A549 (cell line): ENCODE measurements around the gene CDH11. TPM values are rescaled to one million over a fixed set of nuclear protein-coding genes. Genes with fewer than 3 reads are reported as not detected.

ENCODE experiments used
- ATAC-seq, 2 experiments: fragments of 200-7000 bp in 1 of 2; fragments of >200 bp in 1 of 2; cut with Nextera tagmentation in 1 of 2; cut with Tn5 transposase in 1 of 2; 3 replicates each; pipeline versions ENCODE4 v1.8.0 to v1.9.1; 2018 to 2020; ENCODE audit warnings: mild to moderate bottlenecking in 1 of 2, moderate library complexity in 1 of 2
- CTCF ChIA-PET: fragments of 300-600 bp; sonication (Branson Sonifier 250); formaldehyde crosslinking; extraction: SDS; loops from one replicate; lab custom pipeline; 2021; ENCODE audit warnings: antibody characterized with exemption, inconsistent platforms; lab: Yijun Ruan, JAX
- POLR2A ChIA-PET: fragments of 350-600 bp; formaldehyde crosslinking; extraction: SDS; loops from one replicate; lab custom pipeline; 2021; ENCODE audit warnings: antibody characterized with exemption, inconsistent platforms; lab: Yijun Ruan, JAX
- DNase-seq, 2 experiments: peaks; one replicate each; pipeline versions ENCODE4 v3.0.0 to v3.0.0-alpha.2; 2011 to 2016; ENCODE audit warnings: low read depth in 1 of 2, low spot score in 1 of 2
- FAIRE-seq: peaks from 2 replicates; lab custom pipeline; 2011; peaks lifted over from hg19 to GRCh38; lab: Jason Lieb, UNC
- H3K27ac ChIP-seq, 2 experiments: fragments of >200 bp; sonication (Bioruptor Twin); formaldehyde crosslinking; 3 replicates each; pipeline ENCODE4 v1.5.1; 2016 to 2017
- H3K4me1 ChIP-seq: fragments of >200 bp; sonication (Bioruptor Twin); formaldehyde crosslinking; 3 replicates; pipeline ENCODE4 v1.6.1; 2016
- H3K4me2 ChIP-seq: fragments of >200 bp; sonication (Bioruptor Twin); formaldehyde crosslinking; 3 replicates; pipeline ENCODE4 v1.6.1; 2016
- H3K4me3 ChIP-seq: fragments of >200 bp; sonication (Bioruptor Twin); formaldehyde crosslinking; 3 replicates; pipeline ENCODE4 v1.5.1; 2016
- H3K9me3 ChIP-seq: fragments of >200 bp; sonication (Bioruptor Twin); formaldehyde crosslinking; 3 replicates; pipeline ENCODE4 v1.6.1; 2016
- CBX2 ChIP-seq: fragments of 200-600 bp; sonication (generic); IDR thresholded peaks from 2 replicates; pipeline ENCODE4 v1.6.1; 2016; ENCODE audit warnings: low read depth, mild to moderate bottlenecking, borderline replicate concordance
- CEBPB ChIP-seq, 2 experiments: fragments of >200 bp in 1 of 2; sonication (Bioruptor Twin) in 1 of 2; formaldehyde crosslinking in 1 of 2; IDR thresholded peaks; 2 replicates each; pipeline ENCODE4 v1.6.1; 2012 to 2016
- CHD2 ChIP-seq: fragments of 150-350 bp; IDR thresholded peaks from 2 replicates; pipeline ENCODE4 v1.6.1; 2014; ENCODE audit warnings: low read length; ENCODE audit not compliant: partially characterized antibody
- EHMT2 ChIP-seq: fragments of 200-600 bp; sonication (generic); IDR thresholded peaks from 2 replicates; pipeline ENCODE4 v1.6.1; 2016; ENCODE audit warnings: antibody characterized with exemption, low read depth, mild to moderate bottlenecking, moderate library complexity
- FOSL2 ChIP-seq, 2 experiments: fragments of 450-650 bp in 1 of 2; fragments of >200 bp in 1 of 2; sonication (Bioruptor Twin) in 1 of 2; formaldehyde crosslinking; IDR thresholded peaks; 2 replicates each; pipeline versions ENCODE4 v1.5.0 to v1.6.1; 2016 to 2020; ENCODE audit warnings: mild to moderate bottlenecking in 1 of 2, moderate library complexity in 1 of 2
- HEYL ChIP-seq: fragments of 250-450 bp; sonication (Bioruptor Pico); IDR thresholded peaks from 2 replicates; pipeline ENCODE4 v1.8.0; 2021; ENCODE audit warnings: mild to moderate bottlenecking, moderate library complexity
- HOXA7 ChIP-seq: fragments of 250-450 bp; sonication (Bioruptor Pico); IDR thresholded peaks from 2 replicates; pipeline ENCODE4 v1.5.0; 2020; ENCODE audit warnings: mild to moderate bottlenecking, moderate library complexity
- JUNB ChIP-seq: fragments of >200 bp; sonication (Bioruptor Twin); formaldehyde crosslinking; IDR thresholded peaks from 2 replicates; pipeline ENCODE4 v1.6.1; 2016
- KDM1A ChIP-seq: fragments of 200-600 bp; sonication (generic); IDR thresholded peaks from 2 replicates; pipeline ENCODE4 v1.6.1; 2016; ENCODE audit warnings: low read depth, mild to moderate bottlenecking
- MYC ChIP-seq: IDR thresholded peaks from 2 replicates; pipeline ENCODE4 v1.6.1; 2012; ENCODE audit warnings: mild to moderate bottlenecking, inconsistent platforms, low read length, improper control_type of control experiment, borderline replicate concordance
- NPAS2 ChIP-seq: fragments of 250-450 bp; sonication (Bioruptor Pico); IDR thresholded peaks from 2 replicates; pipeline ENCODE4 v1.8.0; 2022; ENCODE audit warnings: mild to moderate bottlenecking, moderate library complexity, borderline replicate concordance
- PHF8 ChIP-seq: fragments of 200-600 bp; sonication (generic); IDR thresholded peaks from 2 replicates; pipeline ENCODE4 v1.6.1; 2016; ENCODE audit warnings: low read depth, mild to moderate bottlenecking, antibody characterized with exemption, moderate library complexity, borderline replicate concordance
- POLR2A ChIP-seq: IDR thresholded peaks from 2 replicates; pipeline ENCODE4 v1.6.1; 2012; ENCODE audit warnings: mild to moderate bottlenecking, low read length
- RFX5 ChIP-seq: fragments of 450-650 bp; IDR thresholded peaks from 2 replicates; pipeline ENCODE4 v1.7.1; 2014; ENCODE audit warnings: antibody characterized with exemption, mild to moderate bottlenecking, moderate library complexity
- ZC3H11A ChIP-seq: fragments of 450-650 bp; IDR thresholded peaks from 2 replicates; pipeline ENCODE4 v1.6.1; 2014; ENCODE audit warnings: antibody characterized with exemption, mild to moderate bottlenecking
- WGBS: methylation state at CpG from one replicate; pipeline ENCODE4 v1.1.6; 2017; ENCODE audit errors: missing lambda C conversion rate; 5-methylcytosine and 5-hydroxymethylcytosine counted together
- polyA plus RNA-seq, 4 experiments: library from polyadenylated mRNA; depleted of rRNA in 3 of 4; stranded (reverse); fragments of >200 nt; fragmentation: RNase III in 1 of 4; extraction: RNeasy Plus Mini Kit Qiagen cat#74134 plus additional on column Dnase treatment in 1 of 4; gene quantifications; 2 replicates in 3 of 4; 3 replicates in 1 of 4; pipeline ENCODE4 v1.2.3, GENCODE V29; 2011 to 2017
- TF ChIP-seq, protein P1 (sequence below): IDR thresholded peaks from 2 replicates; pipeline ENCODE4 v1.6.1; 2012; ENCODE audit warnings: low read depth, borderline replicate concordance
- TF ChIP-seq, protein P2 (sequence below): IDR thresholded peaks from 2 replicates; pipeline ENCODE4 v1.6.1; 2012

The CDH11 gene
- polyA plus RNA-seq, 2 of the 4 experiments (the other 2 are of a cell fraction) = 0.72 to 1.1 TPM

DNA sequence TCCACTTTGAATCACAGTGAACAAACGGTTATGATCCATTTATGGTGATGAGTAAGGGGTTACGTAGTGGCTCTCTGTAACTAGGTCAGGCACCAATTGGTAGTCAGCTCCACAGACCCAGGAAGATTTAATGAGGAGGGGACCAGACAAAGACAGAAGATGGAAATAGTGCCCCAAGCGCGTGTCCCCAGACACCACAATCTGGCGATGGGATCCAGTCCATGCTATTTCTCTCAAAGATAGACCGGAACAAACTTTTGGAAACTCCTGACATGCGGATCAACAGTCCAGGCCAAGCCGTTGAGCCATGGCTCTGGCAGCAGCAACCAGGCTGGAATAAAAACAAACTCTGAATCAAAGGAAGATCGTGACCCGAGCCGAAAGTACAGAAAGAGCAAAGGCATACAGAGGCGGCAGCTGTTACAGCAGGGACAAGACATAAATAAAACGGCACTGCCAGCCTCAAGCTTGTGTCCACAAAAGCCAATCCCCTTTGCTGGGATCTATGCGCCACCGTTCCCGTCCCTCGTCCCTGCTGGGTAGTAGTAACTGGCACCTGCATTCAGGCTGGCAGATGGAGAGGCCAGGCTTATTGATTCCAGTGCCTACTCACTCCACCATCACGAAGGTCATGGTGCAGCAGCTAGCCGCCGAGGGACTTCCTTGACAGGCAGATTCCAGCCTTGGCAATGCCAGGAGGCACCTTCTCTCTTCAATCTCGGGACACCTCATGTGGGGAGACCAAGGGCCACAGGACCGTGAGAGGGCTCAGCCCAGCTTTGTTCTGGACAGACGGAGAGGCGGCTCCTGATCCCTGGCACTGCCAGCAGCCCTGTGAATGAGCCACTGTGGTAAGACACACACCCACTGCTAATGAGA, 50.2 kb downstream of the CDH11 start:
- CTCF ChIA-PET = no interaction called here
- 72% methylated on average over 24 of the region's 24 CpGs for WGBS
- no peak overlapping the region for H3K4me3 ChIP-seq
- FAIRE-seq = no peak
- H3K27ac ChIP-seq = peak overlapping the region; percentile 38 to 74; a peak in 3 of 6 replicates
- ATAC-seq = no peak; a peak in 1 of 6 replicates
- peak overlapping the region; percentile 62 for H3K4me2 ChIP-seq
- no peak for TF ChIP-seq CEBPB (IDR thresholded peaks at IDR 0.05)
- TF ChIP-seq CHD2 = no peak
- no peak for DNase-seq
- peaks cover 22% of the 10 kb centered on the region for H3K4me1 ChIP-seq
- POLR2A ChIA-PET = no interaction called here
- no peaks in the 10 kb centered on the region for H3K9me3 ChIP-seq

DNA sequence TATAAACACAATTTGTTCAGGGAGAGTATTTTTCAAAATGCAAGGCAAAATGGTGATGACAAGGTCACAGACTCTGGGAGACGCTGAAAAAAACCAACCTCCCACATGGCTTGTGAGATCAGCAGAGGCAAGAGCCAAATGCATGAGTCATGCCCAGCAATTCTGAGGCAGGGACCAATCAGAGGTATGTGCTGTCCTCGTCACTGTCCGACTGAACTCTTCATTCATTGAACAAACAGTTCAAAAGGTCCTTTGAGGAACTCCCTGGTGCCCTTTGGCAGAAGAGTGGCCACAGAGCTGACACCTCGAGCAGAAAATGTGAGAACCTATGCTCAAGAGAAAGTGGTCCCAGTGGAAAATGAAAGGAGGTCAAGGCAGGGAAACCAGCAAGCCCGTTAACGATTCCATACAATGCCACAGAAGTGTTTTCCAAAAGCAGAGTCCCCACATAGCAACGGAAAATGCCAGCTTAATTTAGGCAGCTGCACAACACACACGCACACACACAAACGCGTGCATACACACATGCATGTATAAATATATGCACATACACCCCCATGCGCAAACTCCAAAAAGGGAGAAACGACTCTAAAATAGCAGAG, 50.9 kb downstream of the CDH11 start:
- DNase-seq = peak; percentile 49 to 87
- Histone ChIP-seq H3K9me3 (no peaks in the 10 kb centered on the region), H3K27ac (peak overlapping the region; percentile 38 to 74; a peak in 3 of 6 replicates)
- WGBS = 31% methylated on average over 12 of the region's 12 CpGs
- CTCF ChIA-PET = no interaction called here
- TF ChIP-seq JUNB = peak; percentile 39
- peak; percentile 41; the same call in 1 of the 2 replicates for TF ChIP-seq FOSL2 (IDR thresholded peaks at IDR 0.05)
- TF ChIP-seq FOSL2 (CRISPR knock-in tag; IDR thresholded peaks at IDR 0.05) = peak; percentile 81
- no peak for TF ChIP-seq CBX2
- TF ChIP-seq, all 56 proteins: peak for 2
- ATAC-seq (peak; percentile 95 to 97), FAIRE-seq (peak; percentile 83)
- Histone ChIP-seq H3K4me2 (peak overlapping the region; percentile 62), H3K4me1 (peaks cover 22% of the 10 kb centered on the region), H3K4me3 (no peak overlapping the region)
- POLR2A ChIA-PET = no interaction called here

DNA sequence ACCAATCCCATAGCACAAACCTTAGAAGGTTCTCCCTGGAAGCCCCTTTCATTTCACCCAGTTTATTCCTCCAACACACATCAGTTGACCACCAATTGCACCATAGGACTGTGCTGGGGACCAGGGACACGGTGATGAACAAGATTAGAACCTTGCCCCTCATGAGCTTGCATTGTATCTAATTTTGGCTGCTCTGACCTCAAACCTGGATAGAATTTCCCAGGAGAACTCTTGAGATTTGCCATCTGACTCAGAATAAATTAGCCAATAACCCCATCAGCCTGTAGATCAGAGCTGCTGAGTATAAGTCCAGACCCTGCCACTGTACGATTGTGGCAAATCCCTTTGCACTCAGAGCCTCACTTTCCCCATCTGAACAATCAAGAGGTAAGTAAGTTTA, 52.1 kb downstream of the CDH11 start:
- no peak overlapping the region for H3K4me3 ChIP-seq
- FAIRE-seq = no peak
- H3K27ac ChIP-seq = peak overlapping the region in 1 of 2 experiments; percentile 19; a peak in 1 of 6 replicates
- no peak for DNase-seq
- ChIA-PET CTCF (no interaction called here), POLR2A (no interaction called here)
- no peak; a peak in 1 of 6 replicates for ATAC-seq
- no peak overlapping the region; the same call in 2 of the 3 replicates for H3K4me2 ChIP-seq
- no peaks in the 10 kb centered on the region for H3K9me3 ChIP-seq
- WGBS = 17% methylated on average over 2 of the region's 2 CpGs
- TF ChIP-seq EHMT2 (no peak), HOXA7 (CRISPR knock-in tag) (no peak), MYC (no peak), NPAS2 (CRISPR knock-in tag) (no peak), POLR2A (no peak), ZC3H11A (no peak), RFX5 (no peak), FOSL2 (IDR thresholded peaks at IDR 0.05) (no peak), FOSL2 (CRISPR knock-in tag; IDR thresholded peaks at IDR 0.05) (no peak), CEBPB (IDR thresholded peaks at IDR 0.05) (no peak), HEYL (CRISPR knock-in tag) (no peak), KDM1A (no peak)
- TF ChIP-seq, protein P1, sequence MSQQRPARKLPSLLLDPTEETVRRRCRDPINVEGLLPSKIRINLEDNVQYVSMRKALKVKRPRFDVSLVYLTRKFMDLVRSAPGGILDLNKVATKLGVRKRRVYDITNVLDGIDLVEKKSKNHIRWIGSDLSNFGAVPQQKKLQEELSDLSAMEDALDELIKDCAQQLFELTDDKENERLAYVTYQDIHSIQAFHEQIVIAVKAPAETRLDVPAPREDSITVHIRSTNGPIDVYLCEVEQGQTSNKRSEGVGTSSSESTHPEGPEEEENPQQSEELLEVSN = no peak
- TF ChIP-seq, protein P2, sequence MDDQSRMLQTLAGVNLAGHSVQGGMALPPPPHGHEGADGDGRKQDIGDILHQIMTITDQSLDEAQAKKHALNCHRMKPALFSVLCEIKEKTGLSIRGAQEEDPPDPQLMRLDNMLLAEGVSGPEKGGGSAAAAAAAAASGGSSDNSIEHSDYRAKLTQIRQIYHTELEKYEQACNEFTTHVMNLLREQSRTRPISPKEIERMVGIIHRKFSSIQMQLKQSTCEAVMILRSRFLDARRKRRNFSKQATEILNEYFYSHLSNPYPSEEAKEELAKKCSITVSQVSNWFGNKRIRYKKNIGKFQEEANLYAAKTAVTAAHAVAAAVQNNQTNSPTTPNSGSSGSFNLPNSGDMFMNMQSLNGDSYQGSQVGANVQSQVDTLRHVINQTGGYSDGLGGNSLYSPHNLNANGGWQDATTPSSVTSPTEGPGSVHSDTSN = no peak
- H3K4me1 ChIP-seq = peaks cover 22% of the 10 kb centered on the region

DNA sequence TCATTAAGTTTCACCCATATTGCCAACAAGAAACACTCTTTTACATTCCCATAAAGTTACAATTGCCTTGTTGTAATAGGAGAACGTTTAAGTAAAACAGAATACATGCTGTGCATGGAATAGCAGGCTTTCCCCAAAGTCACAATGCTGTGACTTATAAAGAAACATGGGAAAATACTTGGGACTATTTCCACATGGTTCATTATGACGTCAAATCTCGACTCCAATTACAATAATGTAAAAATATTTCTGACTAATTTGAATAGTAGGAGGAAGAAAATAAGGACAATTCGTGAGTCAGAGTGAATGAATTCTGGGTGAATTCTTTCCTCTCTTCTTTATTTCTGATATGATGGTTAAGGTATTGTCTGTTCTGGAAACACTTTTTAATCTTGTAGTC, 52.8 kb downstream of the CDH11 start:
- no peak for TF ChIP-seq PHF8
- Histone ChIP-seq H3K4me2 (no peak overlapping the region), H3K27ac (no peak overlapping the region), H3K4me1 (peaks cover 22% of the 10 kb centered on the region), H3K4me3 (no peak overlapping the region), H3K9me3 (no peaks in the 10 kb centered on the region)
- no peak for FAIRE-seq
- POLR2A ChIA-PET = no interaction called here
- DNase-seq = peak in 1 of 2 experiments; percentile 23
- WGBS = 8% methylated on average over 4 of the region's 4 CpGs
- ATAC-seq = no peak
- CTCF ChIA-PET = no interaction called here
